Upper lobe of right lung (tissue), 1 donor: ENCODE data around the gene USF1. TPM values are rescaled to one million over a fixed set of nuclear protein-coding genes. Genes with fewer than 3 reads are reported as not detected.

Source experiments
- ATAC-seq: fragments of 200-7000 bp; cut with Tn5 transposase; one replicate; pipeline ENCODE4 v1.9.1; 2020; ENCODE audit warnings: mild to moderate bottlenecking, moderate library complexity
- DNase-seq: peaks from one replicate; pipeline ENCODE4 v3.0.0-alpha.2; 2020
- H3K27ac ChIP-seq: fragments of 200-600 bp; one replicate; pipeline ENCODE4 v1.8.0; 2022
- H3K27me3 ChIP-seq: fragments of 200-600 bp; one replicate; pipeline ENCODE4 v1.8.0; 2022; ENCODE audit warnings: mild to moderate bottlenecking
- H3K36me3 ChIP-seq: fragments of 200-600 bp; one replicate; pipeline ENCODE4 v1.8.0; 2022
- H3K4me1 ChIP-seq: fragments of 200-600 bp; one replicate; pipeline ENCODE4 v1.8.0; 2022
- H3K4me3 ChIP-seq: fragments of 200-600 bp; one replicate; pipeline ENCODE4 v1.8.0; 2022; ENCODE audit warnings: mild to moderate bottlenecking
- H3K9me3 ChIP-seq: fragments of 200-600 bp; one replicate; pipeline ENCODE4 v1.8.0; 2022
- intact Hi-C: fragments of 100-400 bp; cut with DNase I; formaldehyde crosslinking; loops from one replicate; pipeline ENCODE4 v1.11.0; 2022
- total RNA-seq: library from RNA; stranded (reverse); fragmentation: NEBNext Ultra II Directional; extraction: Animal tissue kit (Norgen Biotek cat#: 25700); gene quantifications from one replicate; pipeline ENCODE4 v1.2.1, GENCODE V29; 2021
- TF ChIP-seq, protein P1 (sequence below): fragments of 200-600 bp; IDR thresholded peaks from one replicate; pipeline ENCODE4 v1.8.0; 2022; ENCODE audit warnings: antibody characterized with exemption
- donor health status: DM: no; HTN: yes; CAD: no; lungs with severe emphysema.

The USF1 gene
- total RNA-seq, 1 donor from 2014 or later: 67.6 TPM

DNA sequence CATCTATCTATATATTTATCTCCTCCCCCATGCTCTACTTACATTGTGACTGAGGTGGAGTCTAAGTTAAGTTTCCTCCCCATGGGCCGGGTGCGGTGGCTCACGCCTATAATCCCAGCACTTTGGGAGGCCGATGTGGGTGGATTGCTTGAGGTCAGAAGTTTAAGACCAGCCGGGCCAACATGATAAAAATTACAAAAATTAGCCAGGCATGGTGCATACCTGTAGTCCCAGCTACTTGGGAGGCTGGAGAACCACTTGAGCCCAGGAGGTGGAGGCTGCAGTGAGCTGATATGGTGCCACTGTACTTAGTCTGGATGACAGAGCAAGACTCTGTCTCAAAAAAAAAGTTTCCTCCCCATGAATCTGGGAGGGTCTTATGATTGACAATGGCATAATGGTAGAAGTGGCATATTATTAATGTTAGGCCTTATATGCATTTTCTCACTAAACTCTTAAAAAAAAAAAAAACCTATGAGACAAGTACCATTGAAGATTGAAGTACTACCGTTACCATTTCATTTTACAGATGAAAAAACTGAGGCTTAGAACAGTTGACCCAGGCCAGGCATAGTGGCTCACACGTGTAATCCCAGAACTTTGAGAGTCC, 36.1 kb downstream of the USF1 start:
- TF ChIP-seq, protein P1, sequence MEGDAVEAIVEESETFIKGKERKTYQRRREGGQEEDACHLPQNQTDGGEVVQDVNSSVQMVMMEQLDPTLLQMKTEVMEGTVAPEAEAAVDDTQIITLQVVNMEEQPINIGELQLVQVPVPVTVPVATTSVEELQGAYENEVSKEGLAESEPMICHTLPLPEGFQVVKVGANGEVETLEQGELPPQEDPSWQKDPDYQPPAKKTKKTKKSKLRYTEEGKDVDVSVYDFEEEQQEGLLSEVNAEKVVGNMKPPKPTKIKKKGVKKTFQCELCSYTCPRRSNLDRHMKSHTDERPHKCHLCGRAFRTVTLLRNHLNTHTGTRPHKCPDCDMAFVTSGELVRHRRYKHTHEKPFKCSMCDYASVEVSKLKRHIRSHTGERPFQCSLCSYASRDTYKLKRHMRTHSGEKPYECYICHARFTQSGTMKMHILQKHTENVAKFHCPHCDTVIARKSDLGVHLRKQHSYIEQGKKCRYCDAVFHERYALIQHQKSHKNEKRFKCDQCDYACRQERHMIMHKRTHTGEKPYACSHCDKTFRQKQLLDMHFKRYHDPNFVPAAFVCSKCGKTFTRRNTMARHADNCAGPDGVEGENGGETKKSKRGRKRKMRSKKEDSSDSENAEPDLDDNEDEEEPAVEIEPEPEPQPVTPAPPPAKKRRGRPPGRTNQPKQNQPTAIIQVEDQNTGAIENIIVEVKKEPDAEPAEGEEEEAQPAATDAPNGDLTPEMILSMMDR: no peak
- intact Hi-C loops: no loop called here
- Histone ChIP-seq H3K36me3 (peaks cover 6% of the 10 kb centered on the region), H3K27ac (no peak overlapping the region), H3K27me3 (no peaks in the 10 kb centered on the region), H3K4me3 (no peak overlapping the region), H3K9me3 (no peaks in the 10 kb centered on the region), H3K4me1 (peaks cover 53% of the 10 kb centered on the region)
- ATAC-seq (no peak), DNase-seq (peak; percentile 50)

DNA sequence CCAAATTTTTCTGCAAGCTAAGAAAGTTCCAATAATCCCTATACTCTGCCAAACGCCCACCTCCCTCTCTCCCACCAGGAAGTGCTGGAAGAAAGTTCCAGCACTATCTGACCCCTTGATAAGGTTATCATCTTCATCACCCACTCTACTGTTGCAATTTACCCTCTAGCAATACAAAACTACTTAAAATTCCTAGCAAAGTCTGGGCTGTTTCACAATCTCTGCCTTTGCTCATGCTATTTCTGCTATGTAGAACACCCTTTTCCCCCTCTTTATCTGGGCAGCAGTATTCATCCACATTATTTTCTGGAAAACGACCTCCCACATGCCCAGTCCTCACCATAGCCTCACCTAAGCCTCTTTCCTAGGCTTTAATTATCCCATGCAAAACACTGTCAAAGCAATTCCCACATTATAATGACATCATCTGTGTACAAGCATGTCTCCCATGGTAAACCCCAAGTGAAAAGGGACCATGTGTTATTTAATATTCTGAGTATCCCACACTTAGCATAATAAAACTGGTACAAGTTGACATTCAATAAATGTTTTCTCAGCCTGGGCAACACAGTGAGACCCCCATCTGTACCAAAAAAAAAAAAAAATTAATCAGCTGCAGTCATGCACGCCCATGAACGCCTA, 36.8 kb downstream of the USF1 start:
- Histone ChIP-seq H3K27ac (peak overlapping the region; percentile 55), H3K27me3 (no peaks in the 10 kb centered on the region), H3K36me3 (peaks cover 6% of the 10 kb centered on the region), H3K9me3 (no peaks in the 10 kb centered on the region), H3K4me3 (no peak overlapping the region), H3K4me1 (peaks cover 50% of the 10 kb centered on the region)
- DNase-seq (no peak), ATAC-seq (peak; percentile 19)
- intact Hi-C loops: no loop called here
- TF ChIP-seq, protein P1: no peak

DNA sequence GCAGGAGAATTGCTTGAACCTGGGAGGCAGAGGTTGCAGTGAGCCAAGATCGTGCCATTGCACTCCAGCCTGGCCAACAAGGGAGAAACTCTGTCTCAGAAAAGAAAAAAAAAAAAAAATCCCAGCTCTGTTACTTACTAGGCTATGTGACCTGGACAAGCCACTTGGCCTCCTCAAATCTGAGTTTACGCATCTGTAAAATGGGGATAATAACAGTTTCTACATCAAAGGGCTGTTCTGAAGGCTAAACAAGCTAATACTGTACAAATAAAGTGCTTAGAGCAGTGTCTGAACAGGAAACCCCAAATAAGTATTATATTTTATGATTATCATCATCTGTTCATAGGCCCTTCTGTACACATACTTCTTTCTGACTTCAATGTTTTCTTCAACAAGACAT, 38.4 kb downstream of the USF1 start:
- ATAC-seq (no peak), DNase-seq (no peak)
- TF ChIP-seq, protein P1: no peak
- Histone ChIP-seq H3K36me3 (peaks cover 6% of the 10 kb centered on the region), H3K27ac (no peak overlapping the region), H3K4me3 (no peak overlapping the region), H3K9me3 (no peaks in the 10 kb centered on the region), H3K4me1 (peaks cover 38% of the 10 kb centered on the region), H3K27me3 (no peaks in the 10 kb centered on the region)
- intact Hi-C loops: no loop called here

DNA sequence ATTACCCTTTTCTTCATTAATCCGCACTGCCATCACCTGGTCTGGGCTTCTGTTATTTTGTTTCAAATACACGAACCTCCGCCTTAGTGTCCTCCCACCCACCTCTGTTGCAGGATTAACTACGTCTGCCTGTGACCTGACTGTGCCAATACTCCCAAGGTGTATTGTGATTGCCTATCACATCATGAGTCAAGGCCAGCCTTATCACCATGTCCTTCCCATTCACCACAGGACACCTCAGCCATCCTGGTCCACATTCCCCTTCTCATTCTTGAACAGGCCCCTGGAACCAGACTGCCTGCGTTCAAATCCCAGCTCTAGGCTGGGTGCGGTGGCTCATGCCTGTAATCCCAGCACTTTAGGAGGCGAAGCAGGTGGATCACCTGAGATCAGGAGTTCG, 39.2 kb downstream of the USF1 start:
- Histone ChIP-seq H3K4me3 (no peak overlapping the region), H3K9me3 (no peaks in the 10 kb centered on the region), H3K36me3 (peaks cover 6% of the 10 kb centered on the region), H3K27me3 (no peaks in the 10 kb centered on the region), H3K4me1 (peaks cover 31% of the 10 kb centered on the region), H3K27ac (no peak overlapping the region)
- ATAC-seq (no peak), DNase-seq (peak; percentile 11)
- TF ChIP-seq, protein P1: no peak
- intact Hi-C loops: no loop called here

DNA sequence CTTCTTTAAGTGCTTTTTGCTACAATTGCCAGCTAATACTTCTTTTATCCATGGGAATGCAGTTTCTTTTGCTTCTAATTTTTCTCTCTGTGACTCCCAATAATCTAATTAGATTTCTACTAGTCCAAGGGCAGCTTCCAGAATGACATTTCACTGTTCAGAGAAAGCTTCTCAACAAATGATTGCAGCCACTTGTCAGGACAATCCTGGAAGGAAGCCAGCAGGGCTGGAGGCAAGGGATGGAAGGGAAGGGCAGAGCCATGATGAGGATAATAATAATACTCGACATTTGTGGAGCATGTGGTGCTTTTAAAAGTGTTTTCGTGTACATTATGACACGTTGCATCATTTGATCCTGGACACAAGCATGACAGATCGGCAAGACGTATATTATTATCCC, 44.3 kb downstream of the USF1 start:
- Histone ChIP-seq H3K9me3 (no peaks in the 10 kb centered on the region), H3K27ac (no peak overlapping the region), H3K4me3 (no peak overlapping the region), H3K4me1 (peaks cover 19% of the 10 kb centered on the region), H3K36me3 (peaks cover 36% of the 10 kb centered on the region), H3K27me3 (no peaks in the 10 kb centered on the region)
- TF ChIP-seq, protein P1: no peak
- peak; percentile 37 for DNase-seq
- intact Hi-C loops: no loop called here
- no peak for ATAC-seq
